ENCODE measurements around the gene UCK1.

Gene UCK1

DNA sequence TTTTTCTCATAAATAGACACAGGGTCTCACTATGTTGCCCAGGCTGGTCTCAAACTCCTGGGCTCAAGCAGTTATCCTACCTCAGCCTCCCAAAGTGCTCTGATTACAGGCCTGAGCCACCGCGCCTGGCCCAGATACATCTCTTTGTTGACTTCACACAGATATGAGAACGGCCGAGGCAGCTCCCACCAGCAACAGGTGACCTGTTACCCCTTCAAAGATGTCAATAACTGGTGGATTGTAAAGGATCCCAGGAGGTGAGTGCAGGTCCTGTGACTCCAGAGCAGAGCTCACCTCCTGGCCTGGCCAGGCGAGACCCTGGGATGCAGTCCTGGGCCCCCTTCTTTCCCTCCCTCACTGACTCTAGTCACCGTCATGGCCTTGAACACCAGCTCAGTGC is 19.2 kb downstream of the UCK1 start:
- TF ChIP-seq, protein P1, sequence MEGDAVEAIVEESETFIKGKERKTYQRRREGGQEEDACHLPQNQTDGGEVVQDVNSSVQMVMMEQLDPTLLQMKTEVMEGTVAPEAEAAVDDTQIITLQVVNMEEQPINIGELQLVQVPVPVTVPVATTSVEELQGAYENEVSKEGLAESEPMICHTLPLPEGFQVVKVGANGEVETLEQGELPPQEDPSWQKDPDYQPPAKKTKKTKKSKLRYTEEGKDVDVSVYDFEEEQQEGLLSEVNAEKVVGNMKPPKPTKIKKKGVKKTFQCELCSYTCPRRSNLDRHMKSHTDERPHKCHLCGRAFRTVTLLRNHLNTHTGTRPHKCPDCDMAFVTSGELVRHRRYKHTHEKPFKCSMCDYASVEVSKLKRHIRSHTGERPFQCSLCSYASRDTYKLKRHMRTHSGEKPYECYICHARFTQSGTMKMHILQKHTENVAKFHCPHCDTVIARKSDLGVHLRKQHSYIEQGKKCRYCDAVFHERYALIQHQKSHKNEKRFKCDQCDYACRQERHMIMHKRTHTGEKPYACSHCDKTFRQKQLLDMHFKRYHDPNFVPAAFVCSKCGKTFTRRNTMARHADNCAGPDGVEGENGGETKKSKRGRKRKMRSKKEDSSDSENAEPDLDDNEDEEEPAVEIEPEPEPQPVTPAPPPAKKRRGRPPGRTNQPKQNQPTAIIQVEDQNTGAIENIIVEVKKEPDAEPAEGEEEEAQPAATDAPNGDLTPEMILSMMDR (IDR thresholded peaks at IDR 0.05; ENCODE audit: low read length, missing control alignments): no peak
- DNase-seq (ENCODE audit: low read depth): no peak
- no peak overlapping the region for H3K4me3 ChIP-seq (replicated peaks; ENCODE audit: low read depth, low read length)

DNA sequence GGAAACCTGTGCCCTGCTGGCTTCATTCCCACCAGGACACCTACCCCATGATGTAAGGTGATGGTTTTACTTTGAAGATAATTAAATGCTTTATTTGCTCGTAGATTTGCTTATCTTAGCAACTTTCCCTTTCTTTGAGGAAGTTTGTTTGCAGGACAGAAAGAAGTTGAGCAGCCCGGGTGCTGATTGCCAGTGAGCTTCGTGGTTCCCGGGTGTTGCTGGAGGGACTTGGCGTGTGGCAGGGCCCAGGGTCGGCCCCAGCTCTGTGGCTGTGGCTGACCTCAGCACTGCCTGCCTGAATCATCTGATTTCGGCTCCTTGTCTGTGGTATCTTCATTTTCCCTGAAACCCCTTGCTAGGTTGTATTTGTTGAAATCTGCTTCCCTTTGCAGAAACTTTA is 19.6 kb downstream of the UCK1 start:
- no peak overlapping the region for H3K4me3 ChIP-seq (replicated peaks; ENCODE audit: low read depth, low read length)
- TF ChIP-seq, protein P1 (IDR thresholded peaks at IDR 0.05; ENCODE audit: low read length, missing control alignments): no peak
- DNase-seq (ENCODE audit: low read depth): no peak

DNA sequence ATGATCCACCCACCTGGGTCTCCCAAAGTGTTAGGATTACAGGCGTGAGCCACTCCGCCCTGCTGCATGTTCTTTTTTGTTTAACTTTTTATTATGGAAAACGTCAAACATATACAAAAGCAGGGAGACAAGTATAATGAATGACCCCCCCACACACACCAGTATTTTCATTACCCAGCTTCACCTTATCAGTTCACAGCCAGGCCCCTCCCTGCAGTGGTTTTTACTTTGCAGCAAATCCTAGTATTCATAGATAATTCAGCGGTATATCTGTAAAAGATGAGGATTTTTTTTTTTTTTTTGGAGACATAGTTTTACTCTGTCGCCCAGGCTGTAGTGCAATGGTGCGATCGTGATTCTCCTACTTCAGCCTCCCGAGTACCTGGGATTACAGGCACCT is 26.1 kb downstream of the UCK1 start:
- no peak overlapping the region for H3K4me3 ChIP-seq (replicated peaks; ENCODE audit: low read depth, low read length)
- no peak for DNase-seq (ENCODE audit: low read depth)
- TF ChIP-seq, protein P1 (IDR thresholded peaks at IDR 0.05; ENCODE audit: low read length, missing control alignments): no peak

DNA sequence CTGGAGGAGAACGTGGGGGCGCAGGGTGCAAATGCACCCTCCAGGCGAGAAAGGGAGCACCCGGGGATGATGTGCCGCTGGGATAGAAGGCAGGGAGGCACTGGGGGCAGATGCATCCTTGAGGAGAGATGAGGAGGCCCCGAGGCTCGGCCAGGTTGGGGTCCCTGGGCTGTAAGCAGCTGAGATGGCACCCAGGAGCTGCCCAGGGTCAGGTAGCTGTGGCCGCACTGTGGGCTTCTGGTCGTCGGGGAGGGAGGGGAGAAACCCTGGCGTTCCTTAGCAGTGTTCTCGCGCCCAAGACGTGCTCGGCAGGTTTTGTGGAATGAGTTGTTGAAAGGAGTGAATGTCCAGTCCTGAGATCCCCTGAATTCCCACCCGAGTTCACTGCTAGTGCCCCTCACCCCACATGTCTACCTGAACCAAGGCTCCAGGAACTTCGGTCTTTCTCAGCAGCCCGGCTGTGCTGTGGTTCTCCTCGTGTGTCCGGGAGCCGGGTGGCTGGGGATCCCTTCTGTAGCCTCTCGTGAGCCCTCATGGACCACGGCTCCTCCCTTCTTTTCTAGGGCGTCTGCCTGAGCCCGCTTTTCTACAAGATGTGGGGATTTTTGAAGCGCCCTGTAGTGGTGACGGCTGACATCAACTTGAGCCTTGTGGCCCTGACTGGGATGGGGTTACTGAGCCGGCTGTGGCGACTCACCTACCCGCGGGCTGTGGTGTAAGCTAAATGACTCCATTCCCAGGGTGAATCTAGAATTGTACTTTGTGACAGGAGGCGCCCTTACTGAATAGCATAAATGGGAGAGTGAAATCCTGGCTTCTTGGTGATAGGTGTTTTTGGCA is 27.2 kb downstream of the UCK1 start:
- TF ChIP-seq, protein P1 (IDR thresholded peaks at IDR 0.05; ENCODE audit: low read length, missing control alignments): no peak
- peak overlapping the region; percentile 80 for H3K4me3 ChIP-seq (replicated peaks; ENCODE audit: low read depth, low read length)
- DNase-seq (ENCODE audit: low read depth): no peak

DNA sequence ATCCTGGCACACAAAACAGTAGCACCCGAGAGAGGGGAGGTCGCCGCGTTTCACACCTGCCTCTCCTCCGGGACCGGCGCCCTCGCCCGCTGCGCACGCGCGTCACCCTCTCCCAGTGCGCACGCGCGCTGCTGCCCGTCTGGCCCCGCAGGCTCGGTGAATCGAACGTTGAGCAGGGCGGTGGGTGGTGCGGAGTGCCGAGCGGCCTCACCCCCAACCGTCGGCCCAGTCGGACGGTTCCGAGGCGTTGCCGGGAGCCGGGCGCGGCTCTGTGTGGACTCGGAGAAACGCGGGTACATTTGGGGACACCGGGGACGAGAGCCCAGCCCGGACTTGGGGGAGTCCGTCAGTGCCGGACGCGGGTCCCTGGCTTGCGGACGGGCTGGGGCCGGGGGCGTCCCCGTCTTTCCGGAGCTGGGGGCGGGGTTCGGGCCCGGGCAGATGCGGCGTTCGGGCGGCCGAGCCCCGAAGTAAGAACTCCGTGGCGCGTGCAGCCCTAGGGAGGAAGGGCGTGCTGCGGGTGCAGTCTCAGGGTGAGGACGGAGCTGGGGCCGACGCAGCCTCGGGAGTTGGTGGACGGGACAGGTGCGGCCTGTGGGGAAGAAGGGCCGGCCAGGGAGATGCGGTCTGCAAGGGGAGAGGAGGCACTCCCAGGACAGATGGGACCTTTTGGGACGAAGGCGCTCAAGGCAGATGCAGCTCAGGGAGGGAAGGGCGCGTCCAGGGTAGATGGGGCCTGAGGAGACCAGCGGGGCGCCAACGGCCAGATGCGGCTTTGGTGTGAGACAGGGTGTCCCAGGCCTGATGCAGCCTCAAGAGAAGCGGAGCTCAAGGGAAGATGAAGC is 28.1 kb downstream of the UCK1 start, which contains the start of gene POMT1:
Gene POMT1 (plus strand): TSS at position 138 of the 845 bp plus-strand sequence. CDS start 1,301 bp downstream, outside the sequence.
- DNase-seq (ENCODE audit: low read depth): peak; percentile 82
- peak within 1 kb of the TSS; percentile 80 for H3K4me3 ChIP-seq (replicated peaks; ENCODE audit: low read depth, low read length)
- TF ChIP-seq, protein P1 (IDR thresholded peaks at IDR 0.05; ENCODE audit: low read length, missing control alignments): no peak

DNA sequence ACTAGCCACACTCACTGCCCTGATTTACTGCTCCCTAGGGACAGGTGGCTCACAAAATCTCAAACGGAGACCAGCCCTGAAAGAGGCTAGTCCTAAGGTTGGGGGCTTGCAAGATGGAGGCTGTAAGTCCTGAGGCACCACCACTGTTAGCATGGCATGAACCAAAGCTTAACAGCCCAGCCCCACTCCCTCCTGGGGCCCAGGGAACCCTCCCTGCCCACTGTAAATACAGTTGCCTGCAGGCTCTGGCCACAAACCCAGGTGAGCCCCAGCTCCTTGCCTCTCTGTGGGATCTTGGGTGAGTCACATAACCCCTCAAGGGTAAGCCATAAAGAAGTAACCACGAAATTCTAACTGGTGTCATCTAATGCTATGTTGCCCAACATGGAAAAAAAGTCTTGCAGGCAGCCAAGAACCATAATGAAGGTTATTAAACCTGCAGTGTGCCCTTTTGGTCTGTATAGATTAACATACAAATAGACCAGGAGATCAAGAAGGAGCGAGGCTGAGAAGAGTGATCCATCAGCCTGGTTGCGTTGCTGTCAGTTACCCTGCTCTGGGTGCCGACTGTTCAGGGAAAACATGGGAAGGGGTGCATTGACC is 30.0 kb downstream of the UCK1 start:
- DNase-seq (ENCODE audit: low read depth): peak; percentile 16
- TF ChIP-seq, protein P1 (IDR thresholded peaks at IDR 0.05; ENCODE audit: low read length, missing control alignments): no peak
- no peak overlapping the region for H3K4me3 ChIP-seq (replicated peaks; ENCODE audit: low read depth, low read length)
